Tibial nerve (tissue), 4 donors: ENCODE data around the gene XYLT1. TPM values are rescaled to one million over a fixed set of nuclear protein-coding genes. Genes with fewer than 3 reads are reported as not detected.

Experiments used
- DNase-seq, 2 donors: peaks; one replicate each; pipeline ENCODE4 v3.0.0-alpha.2; 2019; ENCODE audit warnings: low spot score in 2 of 2
- H3K27ac ChIP-seq, 4 donors: fragments of 200-600 bp; sonication (generic) in 3 of 4; one replicate each; pipeline ENCODE4 v1.5.1; 2017 to 2019; ENCODE audit warnings: mild to moderate bottlenecking in 1 of 4
- H3K27me3 ChIP-seq, 2 donors: fragments of 200-600 bp; sonication (generic) in 1 of 2; one replicate each; pipeline versions ENCODE4 v1.5.1 to v1.6.0; 2017 to 2019
- H3K36me3 ChIP-seq, 3 donors: fragments of 200-600 bp; sonication (generic); one replicate each; pipeline ENCODE4 v1.5.1; 2018 to 2019
- H3K4me1 ChIP-seq, 4 donors: fragments of 200-600 bp; sonication (generic) in 3 of 4; one replicate each; pipeline ENCODE4 v1.5.1; 2017 to 2019
- H3K4me3 ChIP-seq, 4 donors: fragments of 200-600 bp; sonication (generic) in 3 of 4; one replicate each; pipeline ENCODE4 v1.5.1; 2017 to 2019; ENCODE audit warnings: mild to moderate bottlenecking in 1 of 4, moderate library complexity in 1 of 4
- H3K9me3 ChIP-seq, 4 donors: fragments of 200-600 bp; sonication (generic) in 3 of 4; one replicate each; pipeline ENCODE4 v1.5.1; 2017 to 2019
- EP300 ChIP-seq, 2 donors: sonication (generic); formaldehyde crosslinking; IDR thresholded peaks; one replicate each; pipeline ENCODE4 v1.6.1; 2017; ENCODE audit warnings: antibody characterized with exemption in 2 of 2, mild to moderate bottlenecking in 1 of 2
- POLR2A ChIP-seq, 2 donors: fragments of 450-650 bp; IDR thresholded peaks; one replicate each; pipeline ENCODE4 v1.6.1; 2017; ENCODE audit warnings: antibody characterized with exemption in 2 of 2, mild to moderate bottlenecking in 2 of 2, moderate library complexity in 2 of 2
- WGBS, 2 donors: methylation state at CpG; one replicate each; pipeline ENCODE4 v1.1.5; 2018; 5-methylcytosine and 5-hydroxymethylcytosine counted together
- total RNA-seq, 4 donors: library from RNA; depleted of rRNA; stranded (reverse); fragments of >200 nt; gene quantifications; one replicate each; pipeline ENCODE4 v1.1.0, GENCODE V29; 2016
- TF ChIP-seq, protein P1 (sequence below), 5 experiments: fragments of 200-600 bp in 3 of 5; fragments of 450-650 bp in 2 of 5; sonication (generic) in 3 of 5; IDR thresholded peaks; one replicate each; pipeline ENCODE4 v1.5.1; 2016 to 2019; ENCODE audit warnings: antibody characterized with exemption in 5 of 5, mild to moderate bottlenecking in 3 of 5, moderate library complexity in 2 of 5

XYLT1 gene
- total RNA-seq, 4 donors from 2014 or later: 13.8 to 23.1 (median 14.8) TPM

DNA sequence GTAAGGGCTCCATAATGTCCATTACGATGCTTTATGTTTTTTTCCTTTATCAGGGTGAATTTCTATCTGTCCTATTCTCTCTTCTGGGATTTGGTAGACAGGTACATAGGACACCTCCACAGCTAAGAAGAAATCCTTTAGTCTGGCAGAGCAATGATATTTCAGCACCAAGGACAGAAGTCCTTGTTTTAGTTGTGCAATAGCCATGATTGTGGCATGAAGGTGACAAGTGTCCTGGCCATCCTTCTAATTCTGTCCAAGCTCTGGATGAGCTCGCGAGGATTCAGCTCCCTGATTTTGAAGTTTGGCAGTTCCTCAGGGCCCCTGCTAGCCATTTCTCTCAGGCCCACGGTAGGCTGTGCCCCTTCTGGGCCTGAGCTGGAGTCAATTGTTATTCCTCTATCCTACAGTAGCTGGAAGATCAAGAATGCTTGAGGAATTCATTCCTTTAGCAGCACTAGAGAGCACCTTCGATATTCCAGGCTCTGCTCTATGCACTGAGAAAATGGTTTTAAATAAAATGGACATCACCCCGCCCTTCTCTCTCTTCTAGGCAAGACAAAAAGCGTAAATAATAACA, 320.8 kb downstream of the XYLT1 start:
- Histone ChIP-seq H3K36me3 (peaks cover 0 to 3% (median 0%) of the 10 kb centered on the region in 3 donors), H3K9me3 (no peaks in the 10 kb centered on the region), H3K27ac (no peak overlapping the region), H3K27me3 (no peaks in the 10 kb centered on the region), H3K4me3 (no peak overlapping the region), H3K4me1 (no peaks in the 10 kb centered on the region)
- no peak for DNase-seq
- no peak for TF ChIP-seq EP300 (IDR thresholded peaks at IDR 0.05)
- TF ChIP-seq, protein P1, sequence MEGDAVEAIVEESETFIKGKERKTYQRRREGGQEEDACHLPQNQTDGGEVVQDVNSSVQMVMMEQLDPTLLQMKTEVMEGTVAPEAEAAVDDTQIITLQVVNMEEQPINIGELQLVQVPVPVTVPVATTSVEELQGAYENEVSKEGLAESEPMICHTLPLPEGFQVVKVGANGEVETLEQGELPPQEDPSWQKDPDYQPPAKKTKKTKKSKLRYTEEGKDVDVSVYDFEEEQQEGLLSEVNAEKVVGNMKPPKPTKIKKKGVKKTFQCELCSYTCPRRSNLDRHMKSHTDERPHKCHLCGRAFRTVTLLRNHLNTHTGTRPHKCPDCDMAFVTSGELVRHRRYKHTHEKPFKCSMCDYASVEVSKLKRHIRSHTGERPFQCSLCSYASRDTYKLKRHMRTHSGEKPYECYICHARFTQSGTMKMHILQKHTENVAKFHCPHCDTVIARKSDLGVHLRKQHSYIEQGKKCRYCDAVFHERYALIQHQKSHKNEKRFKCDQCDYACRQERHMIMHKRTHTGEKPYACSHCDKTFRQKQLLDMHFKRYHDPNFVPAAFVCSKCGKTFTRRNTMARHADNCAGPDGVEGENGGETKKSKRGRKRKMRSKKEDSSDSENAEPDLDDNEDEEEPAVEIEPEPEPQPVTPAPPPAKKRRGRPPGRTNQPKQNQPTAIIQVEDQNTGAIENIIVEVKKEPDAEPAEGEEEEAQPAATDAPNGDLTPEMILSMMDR (IDR thresholded peaks at IDR 0.05): no peak
- no peak for TF ChIP-seq POLR2A (IDR thresholded peaks at IDR 0.05)
- 84 to 92% methylated on average over 7 of the region's 7 CpGs for WGBS, 2 donors

DNA sequence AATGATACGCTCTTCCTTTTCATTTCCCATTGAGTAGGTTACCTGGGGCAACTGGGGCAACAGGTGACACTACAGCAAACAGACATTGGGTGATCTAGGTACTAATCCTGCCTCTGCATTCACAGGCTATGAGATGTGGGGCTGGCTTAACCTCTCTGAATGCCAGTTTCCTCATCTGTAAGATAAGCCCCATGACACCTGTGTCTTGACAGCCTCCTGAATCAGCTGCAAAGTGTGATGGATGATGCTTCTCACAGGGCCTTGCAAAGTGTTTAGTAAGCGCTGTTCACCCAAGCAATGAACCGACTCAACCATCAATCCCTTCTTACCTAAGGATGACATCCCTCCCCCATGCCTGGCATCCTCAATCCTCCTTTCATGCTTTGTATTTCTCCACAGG, 322.8 kb downstream of the XYLT1 start:
- no peak overlapping the region for H3K4me3 ChIP-seq
- 86 to 96% methylated on average over 3 of the region's 3 CpGs for WGBS, 2 donors
- H3K4me1 ChIP-seq: no peaks in the 10 kb centered on the region
- no peaks in the 10 kb centered on the region for H3K27me3 ChIP-seq
- no peak overlapping the region for H3K27ac ChIP-seq
- DNase-seq: no peak
- TF ChIP-seq POLR2A (IDR thresholded peaks at IDR 0.05): no peak
- TF ChIP-seq, protein P1 (IDR thresholded peaks at IDR 0.05): no peak
- TF ChIP-seq EP300 (IDR thresholded peaks at IDR 0.05): no peak
- H3K9me3 ChIP-seq: no peaks in the 10 kb centered on the region
- no peaks in the 10 kb centered on the region for H3K36me3 ChIP-seq

DNA sequence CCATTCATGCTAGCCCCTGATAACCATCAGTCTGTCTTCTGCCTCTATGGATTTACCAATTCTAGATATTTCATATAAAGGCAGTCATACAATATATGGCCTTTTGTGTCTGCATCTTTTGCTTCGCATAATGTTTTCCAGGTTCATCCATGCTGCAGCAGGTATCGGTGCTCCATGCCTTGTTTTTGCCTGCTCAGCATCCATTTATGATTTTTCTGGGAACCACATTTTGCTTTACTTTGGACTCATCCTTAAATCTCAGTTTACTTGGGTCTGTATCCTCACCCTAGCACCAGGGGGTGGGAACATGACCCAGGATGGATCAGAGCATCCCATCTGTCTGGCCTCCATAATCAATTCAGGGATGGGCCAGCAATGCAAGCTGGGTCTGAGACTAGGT, 325.7 kb downstream of the XYLT1 start:
- Histone ChIP-seq H3K4me3 (no peak overlapping the region), H3K27ac (no peak overlapping the region), H3K27me3 (no peaks in the 10 kb centered on the region), H3K36me3 (peaks cover 0 to 17% (median 0%) of the 10 kb centered on the region in 3 donors), H3K4me1 (no peaks in the 10 kb centered on the region), H3K9me3 (no peaks in the 10 kb centered on the region)
- TF ChIP-seq EP300 (IDR thresholded peaks at IDR 0.05) (no peak), POLR2A (IDR thresholded peaks at IDR 0.05) (no peak)
- no peak for DNase-seq
- 96 to 98% methylated on average over 2 of the region's 2 CpGs for WGBS, 2 donors

- DNase-seq: no peak
- H3K27ac ChIP-seq: no peak overlapping the region
- no peaks in the 10 kb centered on the region for H3K27me3 ChIP-seq
- no peak overlapping the region for H3K4me3 ChIP-seq
- 83 to 90% methylated on average over 4 of the region's 4 CpGs for WGBS, 2 donors
- no peak for TF ChIP-seq POLR2A (IDR thresholded peaks at IDR 0.05)
- TF ChIP-seq EP300 (IDR thresholded peaks at IDR 0.05): no peak
- TF ChIP-seq, protein P1 (IDR thresholded peaks at IDR 0.05): no peak
- H3K4me1 ChIP-seq: no peaks in the 10 kb centered on the region
- H3K36me3 ChIP-seq: peaks cover 0 to 23% (median 0%) of the 10 kb centered on the region in 3 donors
- H3K9me3 ChIP-seq: no peaks in the 10 kb centered on the region
Measured at GRCh38 chr16:17144431-17144830, 326.3 kb downstream of the XYLT1 start.

- no peak overlapping the region for H3K4me3 ChIP-seq
- TF ChIP-seq EP300 (IDR thresholded peaks at IDR 0.05) (no peak), POLR2A (IDR thresholded peaks at IDR 0.05) (no peak)
- TF ChIP-seq, protein P1 (IDR thresholded peaks at IDR 0.05): no peak
- WGBS, 2 donors: 85 to 87% methylated on average over 8 of the region's 8 CpGs
- no peaks in the 10 kb centered on the region for H3K4me1 ChIP-seq
- no peak for DNase-seq
- no peak overlapping the region for H3K27ac ChIP-seq
- H3K27me3 ChIP-seq: no peaks in the 10 kb centered on the region
- H3K9me3 ChIP-seq: no peaks in the 10 kb centered on the region
- H3K36me3 ChIP-seq: peaks cover 0 to 29% (median 1%) of the 10 kb centered on the region in 3 donors
Measured at GRCh38 chr16:17143546-17144419, 327.0 kb downstream of the XYLT1 start.
